ENCODE data around the gene MTHFD2L.

- TF ChIP-seq, protein P1, sequence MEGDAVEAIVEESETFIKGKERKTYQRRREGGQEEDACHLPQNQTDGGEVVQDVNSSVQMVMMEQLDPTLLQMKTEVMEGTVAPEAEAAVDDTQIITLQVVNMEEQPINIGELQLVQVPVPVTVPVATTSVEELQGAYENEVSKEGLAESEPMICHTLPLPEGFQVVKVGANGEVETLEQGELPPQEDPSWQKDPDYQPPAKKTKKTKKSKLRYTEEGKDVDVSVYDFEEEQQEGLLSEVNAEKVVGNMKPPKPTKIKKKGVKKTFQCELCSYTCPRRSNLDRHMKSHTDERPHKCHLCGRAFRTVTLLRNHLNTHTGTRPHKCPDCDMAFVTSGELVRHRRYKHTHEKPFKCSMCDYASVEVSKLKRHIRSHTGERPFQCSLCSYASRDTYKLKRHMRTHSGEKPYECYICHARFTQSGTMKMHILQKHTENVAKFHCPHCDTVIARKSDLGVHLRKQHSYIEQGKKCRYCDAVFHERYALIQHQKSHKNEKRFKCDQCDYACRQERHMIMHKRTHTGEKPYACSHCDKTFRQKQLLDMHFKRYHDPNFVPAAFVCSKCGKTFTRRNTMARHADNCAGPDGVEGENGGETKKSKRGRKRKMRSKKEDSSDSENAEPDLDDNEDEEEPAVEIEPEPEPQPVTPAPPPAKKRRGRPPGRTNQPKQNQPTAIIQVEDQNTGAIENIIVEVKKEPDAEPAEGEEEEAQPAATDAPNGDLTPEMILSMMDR (IDR thresholded peaks at IDR 0.05): no peak
- no peak for TF ChIP-seq POLR2A (IDR thresholded peaks at IDR 0.05)
These were observed 45.5 kb downstream of the MTHFD2L start for GRCh38 chr4:74203467-74203866.

Data from testis (tissue), 2 donors.